GM21447 (cell line): Measurements from ENCODE around the gene ABLIM2.
A peak's percentile ranks its signal among the peaks of the same experiment; 100 is the strongest.

ENCODE experiments used
- ATAC-seq: cut with Tn5 transposase; IDR thresholded peaks from one replicate; pipeline ENCODE4 v1.9.1; 2021; ENCODE audit not compliant: unreplicated experiment

Gene ABLIM2

GRCh38 chr4:7968262-7968896 lies 190.2 kb downstream of the ABLIM2 start:
- ATAC-seq, result no peak

GRCh38 chr4:7967501-7968261 lies 190.9 kb downstream of the ABLIM2 start:
- ATAC-seq, result no peak

GRCh38 chr4:7967063-7967440 lies 191.6 kb downstream of the ABLIM2 start:
- no peak for ATAC-seq

- no peak for ATAC-seq
Observed at GRCh38 chr4:7966281-7967062, 192.1 kb downstream of the ABLIM2 start.

GRCh38 chr4:7964890-7965662 lies 193.5 kb downstream of the ABLIM2 start:
- no peak for ATAC-seq

GRCh38 chr4:7964459-7964858 lies 194.2 kb downstream of the ABLIM2 start:
- ATAC-seq, result no peak

GRCh38 chr4:7963691-7964090 lies 194.9 kb downstream of the ABLIM2 start:
- ATAC-seq, result no peak

- no peak for ATAC-seq
Observed at GRCh38 chr4:7962609-7963508, 195.8 kb downstream of the ABLIM2 start.

- peak; percentile 68 for ATAC-seq
Observed at GRCh38 chr4:7960790-7961655, 197.6 kb downstream of the ABLIM2 start.

GRCh38 chr4:7960017-7960789 lies 198.4 kb downstream of the ABLIM2 start:
- ATAC-seq, result peak; percentile 3

GRCh38 chr4:7959078-7959477 lies 199.5 kb downstream of the ABLIM2 start:
- ATAC-seq, result no peak

- ATAC-seq, result no peak
Observed at GRCh38 chr4:7956934-7957656, 201.5 kb downstream of the ABLIM2 start.

- no peak for ATAC-seq
Observed at GRCh38 chr4:7956270-7956808, 202.3 kb downstream of the ABLIM2 start.

GRCh38 chr4:7955393-7955792 lies 203.2 kb downstream of the ABLIM2 start:
- ATAC-seq, result no peak

GRCh38 chr4:7952615-7953014 lies 206.0 kb downstream of the ABLIM2 start:
- no peak for ATAC-seq

- ATAC-seq, result no peak
Observed at GRCh38 chr4:7950301-7951092, 208.1 kb downstream of the ABLIM2 start.

- no peak for ATAC-seq
Observed at GRCh38 chr4:7949759-7950158, 208.9 kb downstream of the ABLIM2 start.
